ENCODE data around the gene NUP54. TPM values are rescaled to one million over a fixed set of nuclear protein-coding genes. Genes with fewer than 3 reads are reported as not detected.

Gene NUP54
- total and polyA plus RNA-seq, 2 of the 8 experiments (the other 6 are each of a cell fraction or from before 2014, with no cell fraction given) = 51.4 to 103 TPM

- TF ChIP-seq CTCF (IDR thresholded peaks at IDR 0.05; ENCODE audit: control extremely low read depth in 1 of 3, insufficient read depth in 1 of 3, low read depth in 1 of 3, low read length in 3 of 3) (no peak), SP4 (IDR thresholded peaks at IDR 0.05; ENCODE audit: low read length) (no peak), FOSL1 (IDR thresholded peaks at IDR 0.05; ENCODE audit: insufficient read depth, low read depth, low read length) (no peak), CHD7 (IDR thresholded peaks at IDR 0.05; ENCODE audit: insufficient replicate concordance, low read length) (no peak), TAF7 (optimal IDR thresholded peaks at IDR 0.05; ENCODE audit: borderline replicate concordance, low read depth, low read length) (no peak)
Observed at GRCh38 chr4:76088719-76089118, 59.5 kb downstream of the NUP54 start (continued).

All from H1 (cell line).